ENCODE results near the gene GSN. TPM values are rescaled to one million over a fixed set of nuclear protein-coding genes. Genes with fewer than 3 reads are reported as not detected.

Gene GSN
- total RNA-seq, 4 donors from 2014 or later = 2,362 to 3,466 (median 3,146) TPM

GRCh38 chr9:121285835-121286687 is 18.1 kb downstream of the GSN start:
- H3K4me1 ChIP-seq = peaks cover 70 to 100% (median 82%) of the 10 kb centered on the region in 3 donors
- TF ChIP-seq EP300 (IDR thresholded peaks at IDR 0.05) = peak; percentile 72
- TF ChIP-seq POLR2AphosphoS5 (IDR thresholded peaks at IDR 0.05) = peak; percentile 97
- peak; percentile 25 to 32 for TF ChIP-seq POLR2A (IDR thresholded peaks at IDR 0.05)
- no peak for TF ChIP-seq CTCF (IDR thresholded peaks at IDR 0.05)
- WGBS, 2 donors (ENCODE audit: low coverage in 1 of 2) = 6 to 7% methylated on average over 8 to 10 of the region's 18 CpGs
- peak overlapping the region in 1 of 2 donors; percentile 38 for H3K4me3 ChIP-seq
- peak overlapping the region; percentile 94 to 98 (median 97) for H3K27ac ChIP-seq
- peak; percentile 44 for ATAC-seq
- no peaks in the 10 kb centered on the region for H3K9me3 ChIP-seq
- no peaks in the 10 kb centered on the region for H3K36me3 ChIP-seq
- no peaks in the 10 kb centered on the region for H3K27me3 ChIP-seq

GRCh38 chr9:121286688-121286972 is 18.7 kb downstream of the GSN start:
- Histone ChIP-seq H3K27me3 (no peaks in the 10 kb centered on the region), H3K36me3 (no peaks in the 10 kb centered on the region), H3K27ac (peak overlapping the region; percentile 94 to 98 (median 97)), H3K9me3 (no peaks in the 10 kb centered on the region), H3K4me1 (peaks cover 67 to 100% (median 77%) of the 10 kb centered on the region in 3 donors), H3K4me3 (peak overlapping the region in 1 of 2 donors; percentile 38)
- no peak for ATAC-seq
- 22% methylated on average over 2 of the region's 2 CpGs; no CpG with 5 or more reads in 1 of the 2 donors for WGBS, 2 donors (ENCODE audit: low coverage in 1 of 2)
- no peak for TF ChIP-seq CTCF (IDR thresholded peaks at IDR 0.05)
- TF ChIP-seq EP300 (IDR thresholded peaks at IDR 0.05) = no peak
- no peak for TF ChIP-seq POLR2A (IDR thresholded peaks at IDR 0.05)
- TF ChIP-seq POLR2AphosphoS5 (IDR thresholded peaks at IDR 0.05) = no peak

- no peaks in the 10 kb centered on the region for H3K9me3 ChIP-seq
- WGBS, 2 donors (ENCODE audit: low coverage in 1 of 2) = 4 to 11% methylated on average over 4 to 5 of the region's 13 CpGs
- peaks cover 65 to 100% (median 76%) of the 10 kb centered on the region in 3 donors for H3K4me1 ChIP-seq
- H3K4me3 ChIP-seq = peak overlapping the region in 1 of 2 donors; percentile 38
- H3K36me3 ChIP-seq = no peaks in the 10 kb centered on the region
- ATAC-seq = peak; percentile 74
- peak overlapping the region; percentile 94 to 98 (median 97) for H3K27ac ChIP-seq
- no peak for TF ChIP-seq POLR2A (IDR thresholded peaks at IDR 0.05)
- TF ChIP-seq POLR2AphosphoS5 (IDR thresholded peaks at IDR 0.05) = peak; percentile 92
- peak in 2 of 4 experiments; percentile 31 to 53 for TF ChIP-seq CTCF (IDR thresholded peaks at IDR 0.05)
- H3K27me3 ChIP-seq = no peaks in the 10 kb centered on the region
These were observed 19.2 kb downstream of the GSN start for GRCh38 chr9:121286973-121287741.

- Histone ChIP-seq H3K4me3 (peak overlapping the region in 1 of 2 donors; percentile 33), H3K36me3 (no peaks in the 10 kb centered on the region), H3K9me3 (no peaks in the 10 kb centered on the region), H3K27me3 (no peaks in the 10 kb centered on the region), H3K27ac (peak overlapping the region; percentile 94 to 98 (median 97)), H3K4me1 (peaks cover 61 to 100% (median 74%) of the 10 kb centered on the region in 3 donors)
- 0 to 38% methylated on average over 1 to 3 of the region's 4 CpGs for WGBS, 2 donors (ENCODE audit: low coverage in 1 of 2)
- no peak for TF ChIP-seq POLR2A (IDR thresholded peaks at IDR 0.05)
- no peak for TF ChIP-seq CTCF (IDR thresholded peaks at IDR 0.05)
- TF ChIP-seq POLR2AphosphoS5 (IDR thresholded peaks at IDR 0.05) = no peak
- TF ChIP-seq EP300 (IDR thresholded peaks at IDR 0.05) = no peak
- ATAC-seq = no peak
These were observed 20.7 kb downstream of the GSN start for GRCh38 chr9:121288673-121289025.

Data from gastroesophageal sphincter (tissue), 4 donors.